GM04503 (cell line): ENCODE data around the gene ZSWIM6.

ENCODE experiments used
- DNase-seq: peaks from one replicate; pipeline ENCODE4 v3.0.0-alpha.2; 2012; ENCODE audit warnings: low read depth

The ZSWIM6 gene

GRCh38 chr5:61595426-61595825 is 263.4 kb downstream of the ZSWIM6 start:
- DNase-seq, result no peak
